ENCODE data around the gene ARMC5. TPM values are rescaled to one million over a fixed set of nuclear protein-coding genes. Genes with fewer than 3 reads are reported as not detected.
A peak's percentile ranks its signal among the peaks of the same experiment; 100 is the strongest.

ARMC5 gene
- total RNA-seq, 1 donor from 2014 or later, result 4.2 TPM

- DNase-seq (ENCODE audit: low read depth) (no peak), FAIRE-seq (no peak)
- H3K27me3 ChIP-seq (ENCODE audit: control insufficient read depth, insufficient read depth, low read length), result no peaks in the 10 kb centered on the region
- peaks cover 1% of the 10 kb centered on the region for H3K36me3 ChIP-seq (ENCODE audit: control insufficient read depth, insufficient read depth, low read length)
- peak overlapping the region; percentile 3 for H3K4me3 ChIP-seq (ENCODE audit: low read depth, low read length)
- TF ChIP-seq CTCF (IDR thresholded peaks at IDR 0.05; ENCODE audit: insufficient read depth, low read length, severe bottlenecking), result no peak
Observed at GRCh38 chr16:31456988-31457360, 2.3 kb upstream of the ARMC5 start.

DNA sequence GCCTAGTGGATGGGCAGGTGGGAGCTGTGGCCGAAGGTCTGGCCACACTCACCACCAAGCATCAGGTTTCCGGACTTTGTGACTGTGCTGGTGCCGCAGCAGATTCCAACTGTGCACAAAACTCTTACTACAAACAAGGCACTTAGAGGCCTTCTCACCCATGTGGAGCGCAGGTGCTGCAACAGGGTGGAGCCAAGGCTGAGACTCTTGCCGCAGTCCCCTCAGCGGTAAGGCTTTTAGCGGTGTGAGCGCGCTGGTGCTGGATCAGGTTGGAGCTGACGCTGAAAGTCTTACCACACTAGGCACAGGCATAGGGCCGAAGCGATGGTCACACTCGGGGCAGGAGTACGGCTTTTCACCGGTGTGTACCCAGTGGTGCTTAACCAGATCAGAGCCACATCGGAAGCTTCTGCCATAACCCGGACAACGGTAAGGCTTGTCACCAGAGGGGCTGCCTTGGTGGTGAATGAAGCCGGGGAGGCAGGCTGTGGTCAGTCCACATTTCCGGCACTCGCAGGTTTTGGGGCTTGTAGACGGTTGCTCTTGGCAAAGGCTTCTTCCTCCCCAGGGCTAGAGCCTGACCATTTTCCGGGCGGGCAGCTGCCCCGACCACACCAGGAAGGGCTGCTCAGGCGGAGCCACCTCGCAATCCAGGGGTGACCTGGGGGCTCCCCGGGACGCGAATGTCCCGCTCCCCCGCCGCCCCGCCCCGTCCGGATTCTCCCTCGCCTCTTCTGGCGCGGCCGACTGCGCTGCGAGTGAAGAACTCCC is 1.0 kb upstream of the ARMC5 start:
- DNase-seq (ENCODE audit: low read depth) (peak; percentile 35), FAIRE-seq (no peak)
- TF ChIP-seq CTCF (IDR thresholded peaks at IDR 0.05; ENCODE audit: insufficient read depth, low read length, severe bottlenecking), result peak; percentile 46
- Histone ChIP-seq H3K27me3 (ENCODE audit: control insufficient read depth, insufficient read depth, low read length) (no peaks in the 10 kb centered on the region), H3K4me3 (ENCODE audit: low read depth, low read length) (peak overlapping the region; percentile 83), H3K36me3 (ENCODE audit: control insufficient read depth, insufficient read depth, low read length) (peaks cover 8% of the 10 kb centered on the region)

- Histone ChIP-seq H3K36me3 (ENCODE audit: control insufficient read depth, insufficient read depth, low read length) (peaks cover 8% of the 10 kb centered on the region), H3K4me3 (ENCODE audit: low read depth, low read length) (peak overlapping the region; percentile 83), H3K27me3 (ENCODE audit: control insufficient read depth, insufficient read depth, low read length) (no peaks in the 10 kb centered on the region)
- DNase-seq (ENCODE audit: low read depth) (peak; percentile 98), FAIRE-seq (no peak)
- no peak for TF ChIP-seq CTCF (IDR thresholded peaks at IDR 0.05; ENCODE audit: insufficient read depth, low read length, severe bottlenecking)
Observed at GRCh38 chr16:31459687-31460581, 633 bp downstream of the ARMC5 start.

DNA sequence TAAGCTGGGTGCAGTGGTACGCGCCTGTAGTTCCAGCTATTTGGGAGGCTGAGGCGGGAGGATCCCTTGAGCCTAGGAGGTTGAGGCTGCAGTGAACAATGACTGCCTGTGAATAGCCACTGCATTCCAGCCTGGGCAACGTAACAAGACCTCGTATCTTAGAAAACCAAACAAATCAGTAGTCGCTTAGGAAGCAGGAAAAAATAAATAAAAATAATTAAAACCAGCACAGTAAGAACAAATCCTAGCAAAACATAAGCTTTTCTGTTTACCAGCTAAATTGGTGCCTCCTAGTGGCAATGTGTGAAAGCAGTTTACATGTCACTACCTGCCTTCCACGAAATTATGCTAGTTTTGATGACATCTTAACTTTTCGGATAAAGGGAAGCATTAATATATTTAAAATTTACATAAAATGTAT is 1.3 kb downstream of the ARMC5 start:
- no peaks in the 10 kb centered on the region for H3K27me3 ChIP-seq (ENCODE audit: control insufficient read depth, insufficient read depth, low read length)
- peaks cover 8% of the 10 kb centered on the region for H3K36me3 ChIP-seq (ENCODE audit: control insufficient read depth, insufficient read depth, low read length)
- FAIRE-seq (no peak), DNase-seq (ENCODE audit: low read depth) (peak; percentile 66)
- TF ChIP-seq CTCF (IDR thresholded peaks at IDR 0.05; ENCODE audit: insufficient read depth, low read length, severe bottlenecking), result peak; percentile 71
- H3K4me3 ChIP-seq (ENCODE audit: low read depth, low read length), result no peak overlapping the region

- no peak for TF ChIP-seq CTCF (IDR thresholded peaks at IDR 0.05; ENCODE audit: insufficient read depth, low read length, severe bottlenecking)
- no peak for FAIRE-seq
- H3K36me3 ChIP-seq (ENCODE audit: control insufficient read depth, insufficient read depth, low read length), result peaks cover 11% of the 10 kb centered on the region
- no peak overlapping the region for H3K4me3 ChIP-seq (ENCODE audit: low read depth, low read length)
- H3K27me3 ChIP-seq (ENCODE audit: control insufficient read depth, insufficient read depth, low read length), result no peaks in the 10 kb centered on the region
- no peak for DNase-seq (ENCODE audit: low read depth)
Observed at GRCh38 chr16:31461201-31461920, 2.1 kb downstream of the ARMC5 start.

Data from bronchial epithelial cell (primary cell).